H1 (cell line): Measurements from ENCODE around the gene SCAPER. TPM values are rescaled to one million over a fixed set of nuclear protein-coding genes. Genes with fewer than 3 reads are reported as not detected.

Experiments used
- CTCF ChIA-PET: fragments of 300-600 bp; sonication (Branson Sonifier 250); formaldehyde crosslinking; loops from one replicate; lab custom pipeline; 2021; ENCODE audit not compliant: partially characterized antibody; lab: Charles Lee
- POLR2A ChIA-PET: fragments of 300-600 bp; sonication (Branson Sonifier 250); formaldehyde crosslinking; loops from one replicate; lab custom pipeline; 2021; ENCODE audit warnings: inconsistent platforms; ENCODE audit not compliant: partially characterized antibody; lab: Charles Lee
- DNase-seq, 2 experiments: peaks; one replicate each; pipeline versions ENCODE4 v3.0.0 to v3.0.0-alpha.2; 2010 to 2022; ENCODE audit warnings: low spot score in 2 of 2, low read depth in 1 of 2, mixed read lengths in 1 of 2
- FAIRE-seq: peaks from 2 replicates; lab custom pipeline; 2011; peaks lifted over from hg19 to GRCh38; lab: Jason Lieb, UNC
- H2AFZ ChIP-seq: 2 replicates; pipeline ENCODE4 v1.8.1; 2012; ENCODE audit warnings: low read length, inconsistent platforms
- H2AK5ac ChIP-seq: 2 replicates; pipeline ENCODE4 v1.6.1; 2013; ENCODE audit warnings: low read depth, low read length
- H2BK120ac ChIP-seq: replicated peaks from 2 replicates; pipeline ENCODE3; 2013; ENCODE audit warnings: low read depth, low read length, inconsistent platforms
- H2BK12ac ChIP-seq: 2 replicates; pipeline ENCODE4 v1.6.1; 2013; ENCODE audit warnings: low read depth, low read length
- H2BK15ac ChIP-seq: 2 replicates; pipeline ENCODE4 v1.6.1; 2013; ENCODE audit warnings: low read length
- H2BK20ac ChIP-seq: 2 replicates; pipeline ENCODE4 v1.6.1; 2013; ENCODE audit warnings: low read length
- H2BK5ac ChIP-seq: 2 replicates; pipeline ENCODE4 v1.6.1; 2013; ENCODE audit warnings: low read depth, low read length
- H3K14ac ChIP-seq: 2 replicates; pipeline ENCODE4 v1.6.1; 2013; ENCODE audit warnings: inconsistent platforms; ENCODE audit not compliant: insufficient read length
- H3K18ac ChIP-seq: 2 replicates; pipeline ENCODE4 v1.6.1; 2013; ENCODE audit warnings: low read length; ENCODE audit errors: extremely low read depth
- H3K23ac ChIP-seq: 2 replicates; pipeline ENCODE4 v1.6.1; 2013; ENCODE audit warnings: inconsistent platforms; ENCODE audit not compliant: insufficient read length
- H3K23me2 ChIP-seq: 2 replicates; pipeline ENCODE4 v1.6.1; 2013; ENCODE audit warnings: low read depth, low read length
- H3K27ac ChIP-seq: 2 replicates; pipeline ENCODE4 v1.6.1; 2011; ENCODE audit warnings: low read depth, low read length, inconsistent platforms
- H3K27me3 ChIP-seq, 4 experiments: replicated peaks in 1 of 4; 1 replicate in 1 of 4; 2 replicates in 3 of 4; pipeline versions ENCODE4 v1.6.1 to v1.8.1; 2011 to 2013; ENCODE audit warnings: low read length in 3 of 4, mild to moderate bottlenecking in 3 of 4, inconsistent platforms in 2 of 4, mixed read lengths in 2 of 4, moderate library complexity in 1 of 4; ENCODE audit not compliant: control insufficient read depth in 3 of 4, insufficient read depth in 3 of 4; ENCODE audit errors: extremely low read depth in 1 of 4
- H3K36me3 ChIP-seq, 4 experiments: 2 replicates each; pipeline versions ENCODE4 v1.6.1 to v1.8.1; 2011 to 2013; ENCODE audit warnings: mild to moderate bottlenecking in 4 of 4, low read length in 3 of 4, moderate library complexity in 2 of 4, control low read depth in 1 of 4, inconsistent platforms in 1 of 4; ENCODE audit not compliant: insufficient read depth in 4 of 4, control insufficient read depth in 2 of 4
- H3K4ac ChIP-seq: replicated peaks from 2 replicates; pipeline ENCODE3; 2013; ENCODE audit warnings: low read length, low read depth, mixed read lengths, inconsistent platforms; ENCODE audit not compliant: insufficient read length
- H3K4me1 ChIP-seq, 4 experiments: replicated peaks in 1 of 4; 1 replicate in 1 of 4; 2 replicates in 3 of 4; pipeline versions ENCODE4 v1.6.1 to v1.8.1; 2011 to 2013; ENCODE audit warnings: low read length in 3 of 4, inconsistent platforms in 2 of 4, mixed read lengths in 1 of 4; ENCODE audit not compliant: insufficient read depth in 4 of 4, control insufficient read depth in 3 of 4
- H3K4me2 ChIP-seq, 2 experiments: 2 replicates each; pipeline versions ENCODE4 v1.6.1 to v1.8.1; 2011 to 2013; ENCODE audit warnings: low read depth in 2 of 2, low read length in 2 of 2, control low read depth in 1 of 2, inconsistent platforms in 1 of 2, mild to moderate bottlenecking in 1 of 2; ENCODE audit not compliant: insufficient read depth in 1 of 2
- H3K4me3 ChIP-seq, 4 experiments: fragments of 200-600, 300-600 bp in 1 of 4; sonication (generic), shearing (Covaris generic), sonication (Bioruptor Twin) in 1 of 4; 2 replicates each; pipeline versions ENCODE4 v1.5.1 to v1.8.1; 2011 to 2016; ENCODE audit warnings: low read length in 4 of 4, low read depth in 3 of 4, control low read depth in 2 of 4, inconsistent platforms in 2 of 4, mild to moderate bottlenecking in 2 of 4, mixed read lengths in 1 of 4, moderate library complexity in 1 of 4; ENCODE audit not compliant: insufficient read depth in 2 of 4; ENCODE audit errors: extremely low read depth in 1 of 4
- H3K56ac ChIP-seq: replicated peaks from 2 replicates; pipeline ENCODE3; 2013; ENCODE audit warnings: low read depth, mild to moderate bottlenecking, mixed read lengths, low read length, inconsistent platforms; ENCODE audit not compliant: insufficient read length
- H3K79me1 ChIP-seq: 2 replicates; pipeline ENCODE4 v1.6.1; 2013; ENCODE audit warnings: low read depth, low read length, control low read depth
- H3K79me2 ChIP-seq, 2 experiments: 2 replicates each; pipeline versions ENCODE4 v1.6.1 to v1.8.1; 2012 to 2013; ENCODE audit warnings: low read length in 2 of 2, mild to moderate bottlenecking in 2 of 2, inconsistent platforms in 1 of 2; ENCODE audit not compliant: insufficient read depth in 2 of 2, control insufficient read depth in 1 of 2
- H3K9ac ChIP-seq, 4 experiments: replicated peaks in 1 of 4; 1 replicate in 1 of 4; 2 replicates in 3 of 4; pipeline versions ENCODE4 v1.6.1 to v1.8.1; 2011 to 2013; ENCODE audit warnings: low read depth in 3 of 4, low read length in 3 of 4, control low read depth in 2 of 4, mild to moderate bottlenecking in 2 of 4, moderate library complexity in 2 of 4, inconsistent platforms in 1 of 4; ENCODE audit errors: extremely low read depth in 1 of 4
- H3K9me3 ChIP-seq, 2 experiments: 2 replicates each; pipeline versions ENCODE4 v1.6.1 to v1.8.1; 2012 to 2013; ENCODE audit warnings: mild to moderate bottlenecking in 2 of 2, moderate library complexity in 2 of 2, control low read depth in 1 of 2, inconsistent platforms in 1 of 2, low read depth in 1 of 2, low read length in 1 of 2, mixed read lengths in 1 of 2; ENCODE audit not compliant: insufficient read depth in 2 of 2
- H4K20me1 ChIP-seq, 2 experiments: replicated peaks in 1 of 2; 2 replicates each; pipeline versions ENCODE3 to v1.8.1; 2011 to 2013; ENCODE audit warnings: inconsistent platforms in 2 of 2, low read length in 2 of 2, mild to moderate bottlenecking in 1 of 2; ENCODE audit not compliant: insufficient read depth in 2 of 2, control insufficient read depth in 1 of 2
- H4K5ac ChIP-seq: 2 replicates; pipeline ENCODE4 v1.6.1; 2013; ENCODE audit warnings: low read length, low read depth, mixed read lengths, inconsistent platforms; ENCODE audit not compliant: insufficient read length
- H4K8ac ChIP-seq: 2 replicates; pipeline ENCODE4 v1.8.0; 2013; ENCODE audit warnings: mild to moderate bottlenecking, moderate library complexity, low read length, inconsistent platforms; ENCODE audit not compliant: insufficient read depth; ENCODE audit errors: extremely low read depth
- H4K91ac ChIP-seq: replicated peaks from 2 replicates; pipeline ENCODE3; 2013; ENCODE audit warnings: low read length, mixed read lengths, inconsistent platforms; ENCODE audit not compliant: insufficient read length
- CBX5 ChIP-seq: fragments of 300-800, 300-1000 bp; sonication (generic); IDR thresholded peaks from 2 replicates; pipeline ENCODE4 v1.7.1; 2016; ENCODE audit warnings: antibody characterized with exemption, low read length, low read depth
- EGR1 ChIP-seq: IDR thresholded peaks from 2 replicates; pipeline ENCODE4 v1.6.1; 2011; ENCODE audit warnings: low read depth, low read length, borderline replicate concordance
- JUN ChIP-seq: IDR thresholded peaks from 2 replicates; pipeline ENCODE4 v1.6.1; 2011; ENCODE audit warnings: low read depth, mild to moderate bottlenecking, improper control_type of control experiment, low read length
- JUND ChIP-seq: IDR thresholded peaks from 2 replicates; pipeline ENCODE4 v1.6.1; 2011; ENCODE audit warnings: mild to moderate bottlenecking, improper control_type of control experiment, low read length
- POU5F1 ChIP-seq: IDR thresholded peaks from 2 replicates; pipeline ENCODE4 v1.6.1; 2011; ENCODE audit warnings: low read depth, mild to moderate bottlenecking, low read length, moderate library complexity
- TAF7 ChIP-seq: optimal IDR thresholded peaks from 2 replicates; pipeline ENCODE3; 2011; ENCODE audit warnings: low read depth, mild to moderate bottlenecking, inconsistent platforms, low read length, moderate library complexity, borderline replicate concordance
- TBP ChIP-seq: IDR thresholded peaks from 2 replicates; pipeline ENCODE4 v1.6.1; 2011; ENCODE audit warnings: low read depth, low read length, improper control_type of control experiment
- polyA plus RNA-seq, 7 experiments: library from polyadenylated mRNA; depleted of rRNA in 3 of 7; stranded (reverse) in 5 of 7; unstranded in 2 of 7; fragments of >200 nt in 5 of 7; fragments of 200-250 nt in 2 of 7; gene quantifications; 1 replicate in 5 of 7; 2 replicates in 1 of 7; 4 replicates in 1 of 7; pipeline versions ENCODE4 v1.2.1 to v1.2.3, GENCODE V29; 2011 to 2013; ENCODE audit warnings: missing spikeins in 2 of 7, mixed read lengths in 2 of 7
- total RNA-seq: library from RNA; stranded (reverse); fragmentation: NEBNext Ultra II Directional; extraction: Animal tissue kit (Norgen Biotek cat#: 25700); gene quantifications from 2 replicates; pipeline ENCODE4 v1.2.1, GENCODE V29; 2021

The SCAPER gene
- total and polyA plus RNA-seq, 2 of the 8 experiments (the other 6 are each of a cell fraction or from before 2014, with no cell fraction given) = 1.6 to 6.8 TPM

DNA sequence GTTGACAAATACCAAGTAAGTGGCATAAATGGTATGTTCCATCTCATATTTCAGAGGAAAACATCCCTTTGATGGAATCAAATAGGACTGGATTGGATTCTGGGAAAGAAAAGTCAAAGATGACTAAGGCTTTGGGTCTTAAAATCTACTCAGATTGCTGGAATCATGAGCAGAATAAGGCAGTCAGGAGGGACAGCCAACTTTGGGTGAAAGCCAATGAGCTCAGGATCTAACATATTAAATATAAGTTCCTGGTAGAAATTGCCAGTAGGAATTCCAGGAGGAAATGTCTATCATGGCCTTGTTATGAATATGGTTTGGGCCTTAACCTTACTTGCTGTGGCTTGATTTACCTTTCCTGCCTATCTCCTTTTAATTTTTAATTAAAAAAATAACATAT lies 513.3 kb downstream of the SCAPER start:
- no peaks in the 10 kb centered on the region for H3K36me3 ChIP-seq
- no peak overlapping the region for H3K56ac ChIP-seq
- POLR2A ChIA-PET = no interaction called here
- no peak overlapping the region for H4K91ac ChIP-seq
- no peak overlapping the region for H2BK20ac ChIP-seq
- no peak overlapping the region for H3K18ac ChIP-seq
- H3K23me2 ChIP-seq = no peaks in the 10 kb centered on the region
- no peak overlapping the region for H2BK120ac ChIP-seq
- no peak overlapping the region for H2AK5ac ChIP-seq
- H4K5ac ChIP-seq = no peak overlapping the region
- CTCF ChIA-PET = interaction anchor here (0.6 to 1.2 kb wide), 4 partner anchors 11 to 456 kb away, joined by 3 read pairs; no protein-coding TSS in a partner anchor
- FAIRE-seq (no peak), DNase-seq (no peak)
- H2BK12ac ChIP-seq = no peak overlapping the region
- H3K4me2 ChIP-seq = no peak overlapping the region
- no peak overlapping the region for H3K14ac ChIP-seq
- no peak overlapping the region for H2BK5ac ChIP-seq
- no peak overlapping the region for H3K9ac ChIP-seq
- no peaks in the 10 kb centered on the region for H3K79me2 ChIP-seq
- no peak overlapping the region for H2BK15ac ChIP-seq
- no peaks in the 10 kb centered on the region for H3K27me3 ChIP-seq
- no peaks in the 10 kb centered on the region for H3K79me1 ChIP-seq
- TF ChIP-seq EGR1 (no peak), TAF7 (no peak), JUN (no peak), TBP (no peak), JUND (no peak), CBX5 (no peak), POU5F1 (no peak)
- H2AFZ ChIP-seq = no peak overlapping the region
- no peaks in the 10 kb centered on the region for H3K9me3 ChIP-seq
- H4K20me1 ChIP-seq = no peaks in the 10 kb centered on the region
- no peaks in the 10 kb centered on the region for H3K4me1 ChIP-seq
- no peak overlapping the region for H3K23ac ChIP-seq
- no peak overlapping the region for H3K4ac ChIP-seq
- no peak overlapping the region for H3K27ac ChIP-seq
- H4K8ac ChIP-seq = no peak overlapping the region
- no peak overlapping the region for H3K4me3 ChIP-seq
